GM19463 (cell line): ENCODE measurements around the gene ADAMTS9.

Experiments used
- ATAC-seq: cut with Tn5 transposase; IDR thresholded peaks from one replicate; pipeline ENCODE4 v1.9.1; 2021; ENCODE audit warnings: mild to moderate bottlenecking, moderate library complexity; ENCODE audit not compliant: unreplicated experiment

Gene ADAMTS9

GRCh38 chr3:64687086-64687780 is 567 bp downstream of the ADAMTS9 start:
- no peak for ATAC-seq

DNA sequence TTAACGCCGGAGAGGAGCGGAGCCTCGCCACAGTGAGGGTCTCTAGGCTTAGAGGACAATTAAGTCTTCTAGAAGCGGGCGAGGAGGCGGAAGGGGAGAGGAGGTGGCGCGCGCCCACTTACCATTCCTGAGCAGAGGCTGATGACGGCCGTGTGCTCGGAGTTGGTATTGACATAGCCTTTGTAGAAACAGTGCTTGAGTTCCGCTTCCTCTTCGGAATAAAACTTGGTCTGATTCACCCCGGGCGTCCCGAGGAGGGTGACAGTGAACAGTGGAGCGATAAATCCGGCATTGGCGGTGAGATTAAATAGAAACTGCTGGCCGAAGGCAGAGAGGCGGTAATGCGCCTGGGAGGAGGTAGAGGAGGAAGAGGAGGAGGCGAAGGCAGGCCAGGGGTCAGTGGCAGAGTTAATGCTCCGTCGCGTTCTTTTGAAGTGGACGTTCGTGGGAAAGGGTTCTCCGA is 1.3 kb downstream of the ADAMTS9 start:
- peak; percentile 38 for ATAC-seq

- ATAC-seq, result peak; percentile 60
Measured at GRCh38 chr3:64685800-64686445, 1.9 kb downstream of the ADAMTS9 start.

- ATAC-seq, result peak; percentile 16
Measured at GRCh38 chr3:64685331-64685799, 2.4 kb downstream of the ADAMTS9 start.

GRCh38 chr3:64684715-64685261 is 3.0 kb downstream of the ADAMTS9 start:
- ATAC-seq, result no peak

- ATAC-seq, result no peak
Measured at GRCh38 chr3:64681827-64682226, 6.0 kb downstream of the ADAMTS9 start.

GRCh38 chr3:64681015-64681414 is 6.8 kb downstream of the ADAMTS9 start:
- ATAC-seq, result no peak

GRCh38 chr3:64680334-64680733 is 7.5 kb downstream of the ADAMTS9 start:
- ATAC-seq, result no peak

GRCh38 chr3:64677961-64678716 is 9.7 kb downstream of the ADAMTS9 start:
- no peak for ATAC-seq

DNA sequence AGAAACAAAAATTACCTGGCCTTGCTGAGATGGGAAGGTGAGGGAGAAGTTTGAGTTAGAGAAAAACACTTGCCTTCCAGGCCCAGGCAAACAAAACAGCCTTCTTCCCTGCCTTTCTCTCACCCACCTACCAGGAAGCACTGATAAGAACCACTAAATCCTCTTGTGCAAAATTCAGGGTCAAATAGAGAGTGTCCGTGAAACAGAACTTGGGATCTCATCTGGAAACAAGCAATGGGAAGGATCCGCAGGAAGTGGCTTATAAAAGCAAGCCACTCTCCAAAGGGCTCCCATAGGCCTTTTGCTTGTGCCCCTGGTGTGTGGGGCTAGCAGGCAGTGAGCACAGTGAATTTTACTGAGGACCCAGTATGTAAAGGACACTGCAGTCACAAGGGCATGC is 11.0 kb downstream of the ADAMTS9 start:
- ATAC-seq, result no peak

DNA sequence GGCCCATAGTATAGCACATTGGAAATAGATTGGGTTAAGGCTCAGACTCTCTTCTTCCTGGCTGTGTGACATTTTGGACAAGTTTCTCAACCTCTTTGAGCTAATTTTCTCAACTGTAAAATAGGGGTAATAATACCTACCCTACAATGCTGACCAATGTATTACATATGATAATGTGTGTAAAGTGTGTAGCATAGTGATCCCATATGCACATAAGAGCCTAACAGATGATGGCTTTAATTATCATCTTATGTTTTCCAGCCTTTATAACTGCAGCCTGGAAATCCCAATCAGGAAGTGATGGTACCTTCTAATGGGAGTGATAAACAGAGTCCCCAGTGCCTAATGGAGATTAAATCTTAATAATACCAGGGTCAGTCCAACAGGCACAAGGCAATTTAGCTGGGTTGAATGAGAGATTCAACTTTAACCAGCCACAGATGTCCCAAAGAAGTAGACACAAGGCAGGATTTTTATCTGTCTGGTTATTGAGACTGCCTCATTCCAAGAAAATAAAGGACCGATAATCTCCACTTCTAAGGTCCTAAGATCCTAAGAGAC is 12.0 kb downstream of the ADAMTS9 start:
- ATAC-seq, result no peak

- no peak for ATAC-seq
Measured at GRCh38 chr3:64674591-64675076, 13.2 kb downstream of the ADAMTS9 start.

DNA sequence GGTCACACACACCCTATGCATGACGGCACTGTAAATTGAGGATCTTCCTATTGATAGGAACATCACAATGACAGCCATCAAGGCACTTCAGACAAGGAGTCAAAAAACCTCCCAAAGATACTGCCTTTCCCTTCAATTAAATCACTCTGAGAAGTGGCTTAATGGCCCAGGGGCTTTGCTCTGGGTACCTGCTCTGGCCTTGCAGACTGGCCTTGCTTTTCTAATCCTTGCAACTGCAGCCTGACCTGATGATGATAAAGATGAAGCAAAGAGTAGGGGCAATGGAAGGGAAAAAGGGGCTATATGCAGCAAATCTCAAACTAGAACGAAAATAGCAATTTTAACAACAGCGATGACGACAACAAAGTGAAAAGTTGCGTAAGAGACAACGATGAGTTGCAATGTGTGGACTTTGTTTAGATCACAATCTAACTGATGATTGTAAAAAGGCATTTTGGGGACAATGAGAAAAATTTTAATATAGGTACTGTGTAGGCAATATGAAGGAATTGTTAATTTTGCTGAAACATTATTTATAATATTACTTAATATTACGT is 14.6 kb downstream of the ADAMTS9 start:
- no peak for ATAC-seq

GRCh38 chr3:64668582-64669510 is 19.0 kb downstream of the ADAMTS9 start:
- no peak for ATAC-seq

GRCh38 chr3:64667887-64668581 is 19.8 kb downstream of the ADAMTS9 start:
- no peak for ATAC-seq

DNA sequence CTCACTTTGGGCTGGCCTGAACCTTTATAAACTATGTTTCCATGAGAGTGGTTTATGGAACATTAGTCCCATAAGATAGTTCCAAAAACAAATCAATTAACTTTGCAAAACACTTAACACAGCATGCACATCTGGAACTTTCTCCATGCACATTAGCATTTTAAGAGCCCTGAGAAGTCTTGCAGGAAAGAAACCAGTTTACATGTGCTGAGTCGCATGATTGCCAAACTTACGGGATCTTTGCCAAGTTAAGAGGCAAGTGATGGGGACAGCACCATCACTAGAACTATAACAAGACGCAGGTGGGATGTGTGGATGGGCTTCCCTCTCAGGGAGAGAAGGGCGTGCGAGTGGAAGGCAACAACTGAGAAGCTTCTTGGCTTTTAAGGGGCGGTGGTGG is 20.7 kb downstream of the ADAMTS9 start:
- no peak for ATAC-seq

DNA sequence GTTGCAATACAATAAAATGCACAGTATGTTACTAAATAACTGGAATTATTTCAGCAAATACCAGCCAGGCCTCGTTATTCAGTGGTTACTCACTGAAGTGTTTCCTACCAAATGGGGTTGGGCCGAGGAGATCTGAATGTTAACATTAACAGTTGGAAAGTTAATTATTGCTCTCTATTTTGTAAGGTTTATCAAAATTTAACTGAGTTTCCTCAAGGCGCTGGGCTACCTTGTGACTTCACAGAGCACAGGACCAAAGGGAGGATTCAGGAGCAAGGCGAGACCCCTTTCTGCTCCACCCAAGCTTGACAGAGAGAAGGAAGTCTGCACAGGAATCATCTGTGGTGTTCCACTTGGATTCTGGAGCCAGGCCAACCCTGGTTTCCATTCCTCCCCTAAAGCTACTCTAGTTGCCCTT is 21.6 kb downstream of the ADAMTS9 start:
- ATAC-seq, result no peak

DNA sequence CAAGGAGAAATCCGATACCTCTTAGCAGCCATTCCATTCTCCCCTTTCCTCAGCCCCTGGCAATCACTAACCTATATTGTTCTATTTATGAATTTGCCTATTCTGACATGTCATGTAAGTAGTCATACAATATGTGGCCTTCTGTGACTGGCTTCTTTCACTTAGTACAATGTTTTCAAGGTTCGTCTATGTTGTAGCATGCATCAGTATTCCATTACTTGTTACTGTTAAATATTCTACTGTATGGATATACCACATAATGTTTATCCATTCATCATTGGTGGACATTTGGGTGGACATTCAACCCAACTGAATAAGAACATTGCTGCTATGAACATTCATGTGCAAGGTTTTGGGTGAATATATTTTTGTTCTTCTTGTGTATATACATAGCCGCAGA is 23.4 kb downstream of the ADAMTS9 start:
- ATAC-seq, result no peak

- ATAC-seq, result no peak
Measured at GRCh38 chr3:64659617-64659978, 28.2 kb downstream of the ADAMTS9 start.
